ENCODE data around the gene OVCA2. TPM values are rescaled to one million over a fixed set of nuclear protein-coding genes. Genes with fewer than 3 reads are reported as not detected.

Gene OVCA2
- polyA plus RNA-seq, 1 of the 3 experiments (the other 2 are of a cell fraction) = 59.2 TPM

- TF ChIP-seq RXRA (IDR thresholded peaks at IDR 0.05; ENCODE audit: borderline replicate concordance, low read depth) (no peak), GATA2 (CRISPR knock-in tag; IDR thresholded peaks at IDR 0.05) (no peak), MXI1 (IDR thresholded peaks at IDR 0.05; ENCODE audit: low read depth, low read length) (no peak), USF1 (IDR thresholded peaks at IDR 0.05; ENCODE audit: borderline replicate concordance, low read depth) (no peak), RFX5 (IDR thresholded peaks at IDR 0.05; ENCODE audit: low read length) (no peak), SIN3A (IDR thresholded peaks at IDR 0.05; ENCODE audit: borderline replicate concordance, low read depth, low read length) (no peak)
Observed at GRCh38 chr17:2015314-2015713, 26.5 kb upstream of the OVCA2 start (continued).

GRCh38 chr17:2016494-2016893, 25.3 kb upstream of the OVCA2 start:
- no peak for DNase-seq
- no peak overlapping the region for H3K4me3 ChIP-seq (ENCODE audit: low read depth in 2 of 2, low read length in 1 of 2)
- H3K27ac ChIP-seq (ENCODE audit: low read depth in 2 of 2, low read length in 1 of 2) = no peak overlapping the region
- 75% methylated on average over 15 of the region's 20 CpGs for WGBS (ENCODE audit: low lambda C conversion rate)
- POLR2A ChIA-PET = no interaction called here
- CTCF ChIA-PET = interaction anchor here (1.2 to 4.9 kb wide), 2 partner anchors 9 to 106 kb away, joined by 3 to 31 read pairs; partner anchors contain the start of gene RTN4RL1
- no peaks in the 10 kb centered on the region for H3K4me1 ChIP-seq (ENCODE audit: control insufficient read depth in 1 of 2, insufficient read depth in 2 of 2, low read depth in 1 of 2, low read length in 1 of 2)
- H3K9me2 ChIP-seq = no peaks in the 10 kb centered on the region
- H3F3A ChIP-seq (replicated peaks; ENCODE audit: insufficient read depth) = no peaks in the 10 kb centered on the region
- H3K9me3 ChIP-seq = no peaks in the 10 kb centered on the region
- H4K20me1 ChIP-seq (ENCODE audit: insufficient read depth) = no peaks in the 10 kb centered on the region
- no peak overlapping the region for H2AFZ ChIP-seq (ENCODE audit: low read depth)
- no peak overlapping the region for H3K4me2 ChIP-seq
- TF ChIP-seq RAD21 (IDR thresholded peaks at IDR 0.05; ENCODE audit: low read length) (no peak), REST (IDR thresholded peaks at IDR 0.05; ENCODE audit: low read depth, low read length) (no peak), NRF1 (IDR thresholded peaks at IDR 0.05; ENCODE audit: low read depth, low read length) (no peak)
- H3K27me3 ChIP-seq (ENCODE audit: insufficient read depth) = peaks cover 28% of the 10 kb centered on the region
- no peak overlapping the region for H3K9ac ChIP-seq
- H3K79me2 ChIP-seq (ENCODE audit: insufficient read depth) = no peaks in the 10 kb centered on the region
- no peaks in the 10 kb centered on the region for H3K36me3 ChIP-seq (replicated peaks in 1 of 2; ENCODE audit: control insufficient read depth in 1 of 2, insufficient read depth in 2 of 2, low read length in 1 of 2)

GRCh38 chr17:2017274-2017941, 24.4 kb upstream of the OVCA2 start:
- Histone ChIP-seq H2AFZ (ENCODE audit: low read depth) (no peak overlapping the region), H3K4me1 (ENCODE audit: control insufficient read depth in 1 of 2, insufficient read depth in 2 of 2, low read depth in 1 of 2, low read length in 1 of 2) (no peaks in the 10 kb centered on the region), H3K36me3 (replicated peaks in 1 of 2; ENCODE audit: control insufficient read depth in 1 of 2, insufficient read depth in 2 of 2, low read length in 1 of 2) (no peaks in the 10 kb centered on the region), H3K4me2 (no peak overlapping the region), H3K27ac (ENCODE audit: low read depth in 2 of 2, low read length in 1 of 2) (no peak overlapping the region), H3K4me3 (ENCODE audit: low read depth in 2 of 2, low read length in 1 of 2) (no peak overlapping the region), H4K20me1 (ENCODE audit: insufficient read depth) (no peaks in the 10 kb centered on the region), H3K9me3 (no peaks in the 10 kb centered on the region), H3K9me2 (no peaks in the 10 kb centered on the region), H3F3A (replicated peaks; ENCODE audit: insufficient read depth) (no peaks in the 10 kb centered on the region), H3K79me2 (ENCODE audit: insufficient read depth) (no peaks in the 10 kb centered on the region), H3K9ac (no peak overlapping the region), H3K27me3 (ENCODE audit: insufficient read depth) (peaks cover 28% of the 10 kb centered on the region)
- POLR2A ChIA-PET = no interaction called here
- no peak for DNase-seq
- CTCF ChIA-PET = interaction anchor here (1.1 to 4.9 kb wide), 2 partner anchors 8 to 109 kb away, joined by 3 to 31 read pairs; partner anchors contain the start of gene RTN4RL1
- 62% methylated on average over 14 of the region's 19 CpGs for WGBS (ENCODE audit: low lambda C conversion rate)
- TF ChIP-seq SIN3A (IDR thresholded peaks at IDR 0.05; ENCODE audit: borderline replicate concordance, low read depth, low read length) (no peak), GATA2 (CRISPR knock-in tag; IDR thresholded peaks at IDR 0.05) (no peak), MXI1 (IDR thresholded peaks at IDR 0.05; ENCODE audit: low read depth, low read length) (no peak), MAX (IDR thresholded peaks at IDR 0.05; ENCODE audit: low read depth) (no peak), TCF12 (IDR thresholded peaks at IDR 0.05) (no peak), USF1 (IDR thresholded peaks at IDR 0.05; ENCODE audit: borderline replicate concordance, low read depth) (no peak), EP300 (IDR thresholded peaks at IDR 0.05; ENCODE audit: borderline replicate concordance in 1 of 2, low read depth in 1 of 2, low read length in 1 of 2) (no peak), JUND (IDR thresholded peaks at IDR 0.05) (no peak), RXRA (IDR thresholded peaks at IDR 0.05; ENCODE audit: borderline replicate concordance, low read depth) (no peak), PBX3 (IDR thresholded peaks at IDR 0.05) (no peak)
- TF ChIP-seq, protein P1, sequence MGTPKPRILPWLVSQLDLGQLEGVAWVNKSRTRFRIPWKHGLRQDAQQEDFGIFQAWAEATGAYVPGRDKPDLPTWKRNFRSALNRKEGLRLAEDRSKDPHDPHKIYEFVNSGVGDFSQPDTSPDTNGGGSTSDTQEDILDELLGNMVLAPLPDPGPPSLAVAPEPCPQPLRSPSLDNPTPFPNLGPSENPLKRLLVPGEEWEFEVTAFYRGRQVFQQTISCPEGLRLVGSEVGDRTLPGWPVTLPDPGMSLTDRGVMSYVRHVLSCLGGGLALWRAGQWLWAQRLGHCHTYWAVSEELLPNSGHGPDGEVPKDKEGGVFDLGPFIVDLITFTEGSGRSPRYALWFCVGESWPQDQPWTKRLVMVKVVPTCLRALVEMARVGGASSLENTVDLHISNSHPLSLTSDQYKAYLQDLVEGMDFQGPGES (IDR thresholded peaks at IDR 0.05; ENCODE audit: low read depth, low read length) = no peak

Data from SK-N-SH (cell line).